Progenitor cell of endocrine pancreas (in vitro differentiated cells): Measurements from ENCODE around the gene TMEM43. TPM values are rescaled to one million over a fixed set of nuclear protein-coding genes. Genes with fewer than 3 reads are reported as not detected.

Experiments
- DNase-seq: peaks from one replicate; pipeline ENCODE4 v3.0.0; 2021; ENCODE audit warnings: low spot score; ENCODE audit not compliant: unreplicated experiment
- H3K27ac Mint-ChIP-seq: 2 replicates; pipeline ENCODE4 v1.8.0; 2021; ENCODE audit warnings: mild to moderate bottlenecking, moderate library complexity, mixed read lengths
- H3K27me3 Mint-ChIP-seq: 2 replicates; pipeline ENCODE4 v1.8.0; 2021; ENCODE audit warnings: mixed read lengths
- H3K36me3 Mint-ChIP-seq: 2 replicates; pipeline ENCODE4 v1.8.0; 2022; ENCODE audit warnings: mixed read lengths; ENCODE audit not compliant: insufficient read depth
- H3K4me1 Mint-ChIP-seq: 2 replicates; pipeline ENCODE4 v1.8.0; 2021; ENCODE audit warnings: low read depth, mixed read lengths
- H3K4me3 Mint-ChIP-seq: 2 replicates; pipeline ENCODE4 v1.8.0; 2021; ENCODE audit warnings: low read depth, mild to moderate bottlenecking, moderate library complexity, mixed read lengths
- H3K9me3 Mint-ChIP-seq: 2 replicates; pipeline ENCODE4 v1.8.0; 2021; ENCODE audit warnings: low read depth, mixed read lengths
- CTCF ChIP-seq: fragments of 200-600 bp; sonication (generic); IDR thresholded peaks from one replicate; pipeline ENCODE4 v1.5.0; 2021; ENCODE audit warnings: antibody characterized with exemption, mild to moderate bottlenecking; ENCODE audit not compliant: unreplicated experiment
- total RNA-seq: library from RNA; stranded (reverse); gene quantifications from 2 replicates; pipeline ENCODE4 v1.2.1, GENCODE V29; 2021

The TMEM43 gene
- total RNA-seq, 1 donor from 2014 or later: 40.0 TPM

- Mint-ChIP-seq H3K27me3 (no peaks in the 10 kb centered on the region), H3K4me1 (no peaks in the 10 kb centered on the region), H3K4me3 (no peak overlapping the region), H3K9me3 (peaks cover 18% of the 10 kb centered on the region), H3K36me3 (peaks cover 52% of the 10 kb centered on the region), H3K27ac (no peak overlapping the region)
- no peak for TF ChIP-seq CTCF
- no peak for DNase-seq
These were observed 33.1 kb downstream of the TMEM43 start for GRCh38 chr3:14157951-14158350.

GRCh38 chr3:14158370-14158769, 33.5 kb downstream of the TMEM43 start:
- H3K4me1 Mint-ChIP-seq: no peaks in the 10 kb centered on the region
- peaks cover 56% of the 10 kb centered on the region for H3K36me3 Mint-ChIP-seq
- DNase-seq: no peak
- no peaks in the 10 kb centered on the region for H3K27me3 Mint-ChIP-seq
- H3K27ac Mint-ChIP-seq: no peak overlapping the region
- H3K9me3 Mint-ChIP-seq: peaks cover 18% of the 10 kb centered on the region
- no peak overlapping the region for H3K4me3 Mint-ChIP-seq
- no peak for TF ChIP-seq CTCF

GRCh38 chr3:14159426-14159825, 34.6 kb downstream of the TMEM43 start:
- TF ChIP-seq CTCF: no peak
- no peak overlapping the region for H3K4me3 Mint-ChIP-seq
- no peak for DNase-seq

GRCh38 chr3:14161282-14161681, 36.4 kb downstream of the TMEM43 start:
- TF ChIP-seq CTCF: no peak
- no peaks in the 10 kb centered on the region for H3K4me1 Mint-ChIP-seq
- no peak overlapping the region for H3K27ac Mint-ChIP-seq
- H3K36me3 Mint-ChIP-seq: peaks cover 67% of the 10 kb centered on the region
- no peak overlapping the region for H3K4me3 Mint-ChIP-seq
- peaks cover 18% of the 10 kb centered on the region for H3K9me3 Mint-ChIP-seq
- no peak for DNase-seq
- H3K27me3 Mint-ChIP-seq: no peaks in the 10 kb centered on the region

More at GRCh38 chr3:14159426-14159825, 34.6 kb downstream of the TMEM43 start:
- H3K9me3 Mint-ChIP-seq: peaks cover 18% of the 10 kb centered on the region
- H3K36me3 Mint-ChIP-seq: peaks cover 61% of the 10 kb centered on the region
- no peaks in the 10 kb centered on the region for H3K4me1 Mint-ChIP-seq
- no peaks in the 10 kb centered on the region for H3K27me3 Mint-ChIP-seq
- H3K27ac Mint-ChIP-seq: no peak overlapping the region

GRCh38 chr3:14162178-14162577, 37.3 kb downstream of the TMEM43 start:
- Mint-ChIP-seq H3K4me1 (no peaks in the 10 kb centered on the region), H3K4me3 (no peak overlapping the region)
- TF ChIP-seq CTCF: no peak

More at GRCh38 chr3:14162178-14162577, 37.3 kb downstream of the TMEM43 start:
- Mint-ChIP-seq H3K9me3 (peaks cover 18% of the 10 kb centered on the region), H3K27me3 (no peaks in the 10 kb centered on the region), H3K27ac (no peak overlapping the region), H3K36me3 (peaks cover 69% of the 10 kb centered on the region)
- no peak for DNase-seq
